ENCODE measurements around the gene UTS2B.
"Not testable (repeated sequence)": the region's sequence is repeated elsewhere in the genome, so short reads cannot be mapped to it uniquely, and the experiment has no call there.

UTS2B gene

GRCh38 chr3:191275751-191276150 is 54.6 kb downstream of the UTS2B start:
- Histone ChIP-seq H3K27ac (ENCODE audit: low read depth, low read length) (no peak overlapping the region), H3K27me3 (ENCODE audit: control insufficient read depth, insufficient read depth, low read length) (no peaks in the 10 kb centered on the region), H3K36me3 (ENCODE audit: control insufficient read depth, insufficient read depth, low read length) (no peaks in the 10 kb centered on the region), H3K9me3 (ENCODE audit: control insufficient read depth, insufficient read depth, low read length) (no peaks in the 10 kb centered on the region), H3K4me1 (ENCODE audit: control insufficient read depth, insufficient read depth, low read length) (no peaks in the 10 kb centered on the region), H3K9ac (ENCODE audit: low read depth, low read length) (no peak overlapping the region), H3K4me3 (ENCODE audit: low read depth, low read length) (no peak overlapping the region)

DNA sequence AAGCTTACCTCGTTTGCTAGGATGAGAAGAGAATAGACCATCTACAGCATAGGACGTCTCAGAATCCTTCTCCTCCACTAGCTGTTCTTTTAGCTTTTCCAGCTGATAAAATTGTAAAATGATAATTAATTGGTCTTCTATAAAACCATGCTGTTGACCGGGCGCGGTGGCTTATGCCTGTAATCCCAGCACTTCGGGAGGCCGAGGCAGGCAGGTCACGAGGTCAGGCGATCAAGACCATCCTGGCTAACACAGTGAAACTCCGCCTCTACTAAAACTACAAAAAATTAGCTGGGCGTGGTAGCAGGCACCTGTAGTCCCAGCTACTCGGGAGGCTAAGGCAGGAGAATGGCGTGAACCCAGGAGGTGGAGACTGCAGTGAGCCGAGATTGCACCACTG is 55.1 kb downstream of the UTS2B start:
- H3K9me3 ChIP-seq (ENCODE audit: control insufficient read depth, insufficient read depth, low read length); H3K27me3 ChIP-seq (ENCODE audit: control insufficient read depth, insufficient read depth, low read length); H3K27ac ChIP-seq (ENCODE audit: low read depth, low read length); H3K4me1 ChIP-seq (ENCODE audit: control insufficient read depth, insufficient read depth, low read length); H3K36me3 ChIP-seq (ENCODE audit: control insufficient read depth, insufficient read depth, low read length); H3K9ac ChIP-seq (ENCODE audit: low read depth, low read length); H3K4me3 ChIP-seq (ENCODE audit: low read depth, low read length): not testable (repeated sequence)

DNA sequence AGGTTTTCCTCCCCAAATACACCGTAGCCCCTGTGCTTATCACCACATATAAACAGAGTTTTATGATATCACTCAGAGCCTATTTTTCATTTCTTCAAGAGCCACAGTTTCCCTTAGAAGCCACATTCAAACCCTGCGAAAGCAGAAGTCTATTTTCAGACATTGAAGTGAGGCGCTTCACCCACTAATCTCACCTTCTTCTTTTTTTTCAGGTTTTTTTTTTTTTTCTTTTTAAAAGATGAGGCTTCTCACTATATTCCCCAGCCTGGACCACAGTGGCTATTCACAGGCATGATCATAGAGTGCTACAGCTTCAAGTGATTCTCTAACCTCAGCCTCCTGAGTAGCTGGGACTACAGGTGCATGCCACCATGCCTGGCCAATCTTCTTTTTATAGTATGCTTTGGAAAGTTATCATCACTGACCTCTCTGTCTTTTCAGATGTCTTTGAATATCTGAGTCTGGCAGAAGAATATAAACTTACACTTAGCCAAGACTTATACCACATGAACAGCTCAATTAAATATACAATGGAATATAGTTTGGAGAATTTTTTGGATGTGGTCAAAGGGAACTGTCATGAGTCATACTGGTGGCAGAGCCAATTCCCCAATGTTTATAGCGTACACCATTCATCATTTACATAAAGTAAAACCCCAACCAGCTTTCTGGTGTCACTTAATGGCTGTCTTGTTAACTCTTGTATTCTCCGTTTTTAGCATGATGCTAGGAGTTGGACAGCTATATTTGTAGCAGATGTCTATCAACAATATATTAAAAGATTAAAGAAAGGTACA is 60.8 kb downstream of the UTS2B start:
- no peak overlapping the region for H3K27ac ChIP-seq (ENCODE audit: low read depth, low read length)
- no peak overlapping the region for H3K9ac ChIP-seq (ENCODE audit: low read depth, low read length)
- no peak overlapping the region for H3K4me3 ChIP-seq (ENCODE audit: low read depth, low read length)
- H3K27me3 ChIP-seq (ENCODE audit: control insufficient read depth, insufficient read depth, low read length) = no peaks in the 10 kb centered on the region
- H3K36me3 ChIP-seq (ENCODE audit: control insufficient read depth, insufficient read depth, low read length) = no peaks in the 10 kb centered on the region
- H3K9me3 ChIP-seq (ENCODE audit: control insufficient read depth, insufficient read depth, low read length) = no peaks in the 10 kb centered on the region
- H3K4me1 ChIP-seq (ENCODE audit: control insufficient read depth, insufficient read depth, low read length) = no peaks in the 10 kb centered on the region

- Histone ChIP-seq H3K27me3 (ENCODE audit: control insufficient read depth, insufficient read depth, low read length) (no peaks in the 10 kb centered on the region), H3K36me3 (ENCODE audit: control insufficient read depth, insufficient read depth, low read length) (no peaks in the 10 kb centered on the region), H3K27ac (ENCODE audit: low read depth, low read length) (no peak overlapping the region), H3K9ac (ENCODE audit: low read depth, low read length) (no peak overlapping the region), H3K9me3 (ENCODE audit: control insufficient read depth, insufficient read depth, low read length) (no peaks in the 10 kb centered on the region), H3K4me1 (ENCODE audit: control insufficient read depth, insufficient read depth, low read length) (no peaks in the 10 kb centered on the region), H3K4me3 (ENCODE audit: low read depth, low read length) (no peak overlapping the region)
Observed at GRCh38 chr3:191268737-191269136, 61.6 kb downstream of the UTS2B start.

DNA sequence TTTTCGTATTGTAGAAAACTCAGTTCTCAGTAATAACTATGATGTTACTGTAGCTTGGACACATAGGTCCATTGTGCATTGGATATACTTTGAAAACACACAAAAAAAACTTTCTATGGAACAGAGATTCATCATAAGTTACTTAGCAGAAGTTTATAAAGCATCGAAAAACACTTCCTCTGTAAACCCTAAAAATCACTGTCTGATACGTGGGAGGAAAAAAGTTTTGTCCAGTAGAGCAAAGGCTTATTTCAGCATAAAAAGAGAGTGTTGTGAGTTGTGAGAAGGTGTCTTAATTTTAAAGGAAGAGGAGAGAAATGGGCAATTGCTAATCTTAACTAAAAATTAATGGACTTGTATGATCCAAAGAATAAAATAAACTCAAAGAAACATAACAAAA is 66.5 kb downstream of the UTS2B start:
- Histone ChIP-seq H3K9ac (ENCODE audit: low read depth, low read length) (no peak overlapping the region), H3K36me3 (ENCODE audit: control insufficient read depth, insufficient read depth, low read length) (no peaks in the 10 kb centered on the region), H3K4me1 (ENCODE audit: control insufficient read depth, insufficient read depth, low read length) (peaks cover 18% of the 10 kb centered on the region), H3K9me3 (ENCODE audit: control insufficient read depth, insufficient read depth, low read length) (no peaks in the 10 kb centered on the region), H3K4me3 (ENCODE audit: low read depth, low read length) (no peak overlapping the region), H3K27ac (ENCODE audit: low read depth, low read length) (no peak overlapping the region), H3K27me3 (ENCODE audit: control insufficient read depth, insufficient read depth, low read length) (no peaks in the 10 kb centered on the region)

- Histone ChIP-seq H3K4me3 (ENCODE audit: low read depth, low read length) (no peak overlapping the region), H3K27ac (ENCODE audit: low read depth, low read length) (no peak overlapping the region), H3K9ac (ENCODE audit: low read depth, low read length) (no peak overlapping the region), H3K27me3 (ENCODE audit: control insufficient read depth, insufficient read depth, low read length) (no peaks in the 10 kb centered on the region), H3K9me3 (ENCODE audit: control insufficient read depth, insufficient read depth, low read length) (no peaks in the 10 kb centered on the region), H3K36me3 (ENCODE audit: control insufficient read depth, insufficient read depth, low read length) (no peaks in the 10 kb centered on the region), H3K4me1 (ENCODE audit: control insufficient read depth, insufficient read depth, low read length) (peaks cover 23% of the 10 kb centered on the region)
Observed at GRCh38 chr3:191263365-191263764, 67.0 kb downstream of the UTS2B start.

DNA sequence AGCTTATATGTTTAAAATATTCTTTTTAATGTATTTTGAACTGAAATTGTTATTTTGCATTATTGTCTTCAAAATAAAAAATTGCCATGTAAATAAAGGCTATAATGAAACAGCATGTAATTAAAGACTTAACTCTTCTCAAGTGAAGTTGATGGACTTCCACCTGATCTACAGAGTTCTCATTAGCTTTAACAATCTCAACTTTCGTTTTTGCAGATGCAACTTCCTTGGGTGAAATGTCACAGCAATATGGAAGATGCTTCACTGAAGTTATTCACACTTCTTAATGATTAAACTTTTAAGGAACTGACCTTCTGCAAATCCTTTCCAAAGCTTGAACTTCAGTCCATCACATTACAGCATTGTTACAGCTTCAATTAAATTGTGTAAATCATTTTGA is 67.7 kb downstream of the UTS2B start:
- H3K27ac ChIP-seq (ENCODE audit: low read depth, low read length) = no peak overlapping the region
- no peaks in the 10 kb centered on the region for H3K27me3 ChIP-seq (ENCODE audit: control insufficient read depth, insufficient read depth, low read length)
- H3K4me1 ChIP-seq (ENCODE audit: control insufficient read depth, insufficient read depth, low read length) = peaks cover 30% of the 10 kb centered on the region
- H3K9me3 ChIP-seq (ENCODE audit: control insufficient read depth, insufficient read depth, low read length) = no peaks in the 10 kb centered on the region
- H3K9ac ChIP-seq (ENCODE audit: low read depth, low read length) = no peak overlapping the region
- no peak overlapping the region for H3K4me3 ChIP-seq (ENCODE audit: low read depth, low read length)
- H3K36me3 ChIP-seq (ENCODE audit: control insufficient read depth, insufficient read depth, low read length) = no peaks in the 10 kb centered on the region

DNA sequence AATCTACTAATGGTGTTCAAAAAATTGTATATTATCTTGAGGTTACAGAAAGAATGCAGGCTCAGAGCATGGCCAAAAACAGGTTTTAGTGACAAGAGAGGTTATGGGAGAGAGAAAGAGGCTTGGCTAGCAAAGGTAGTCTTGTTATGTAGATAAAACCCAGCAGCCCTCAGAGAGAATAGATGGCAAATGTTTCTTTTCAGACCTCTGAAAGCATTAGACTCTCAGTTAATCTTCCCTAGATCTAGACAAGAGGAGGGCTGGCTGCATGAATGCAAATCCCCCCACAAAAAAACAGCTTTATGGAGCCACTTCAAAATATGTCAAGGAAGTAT is 69.1 kb downstream of the UTS2B start:
- Histone ChIP-seq H3K36me3 (ENCODE audit: control insufficient read depth, insufficient read depth, low read length) (no peaks in the 10 kb centered on the region), H3K27ac (ENCODE audit: low read depth, low read length) (peak overlapping the region; percentile 75), H3K4me3 (ENCODE audit: low read depth, low read length) (no peak overlapping the region), H3K27me3 (ENCODE audit: control insufficient read depth, insufficient read depth, low read length) (no peaks in the 10 kb centered on the region), H3K4me1 (ENCODE audit: control insufficient read depth, insufficient read depth, low read length) (peaks cover 41% of the 10 kb centered on the region), H3K9me3 (ENCODE audit: control insufficient read depth, insufficient read depth, low read length) (no peaks in the 10 kb centered on the region), H3K9ac (ENCODE audit: low read depth, low read length) (no peak overlapping the region)

DNA sequence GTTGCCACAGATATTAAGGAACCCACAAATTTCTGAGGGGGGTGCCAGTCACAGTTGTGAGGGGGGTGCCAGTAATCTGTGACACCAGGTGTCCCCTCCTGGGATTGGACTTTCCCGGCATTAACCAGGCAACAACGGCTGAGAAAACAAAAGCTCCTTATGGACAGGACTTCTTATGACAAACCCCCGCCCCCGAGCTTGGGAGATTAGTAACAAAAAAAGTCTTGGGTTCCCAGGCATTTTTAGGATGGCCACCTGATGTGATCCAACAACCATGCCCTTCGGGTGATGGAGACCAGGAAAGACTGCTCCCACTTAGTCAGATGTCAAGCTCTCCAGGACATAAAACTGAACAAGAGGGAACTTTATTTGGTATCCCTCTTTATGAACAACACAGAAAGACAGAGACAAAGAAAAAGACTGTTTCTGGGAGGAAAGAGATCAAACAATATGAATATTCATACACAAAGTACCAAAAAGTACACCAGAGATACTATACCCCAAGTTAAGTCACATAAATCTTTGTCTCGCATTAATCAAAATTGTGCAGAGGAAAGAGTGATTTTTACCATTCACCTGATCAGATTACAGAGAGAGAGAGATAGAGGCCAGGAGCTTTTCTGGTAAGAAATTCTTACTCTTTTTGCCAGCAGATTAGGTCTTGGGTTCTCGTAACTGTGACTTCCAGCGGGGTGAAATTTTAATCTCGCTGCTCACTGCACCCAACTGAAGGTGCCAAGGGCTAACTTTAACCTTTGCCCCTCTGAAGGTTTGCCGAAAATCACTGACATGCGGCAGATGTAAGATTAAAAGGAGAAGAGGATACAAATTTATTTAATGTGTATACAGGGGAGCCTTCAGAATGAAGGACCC is 69.7 kb downstream of the UTS2B start:
- no peaks in the 10 kb centered on the region for H3K9me3 ChIP-seq (ENCODE audit: control insufficient read depth, insufficient read depth, low read length)
- H3K9ac ChIP-seq (ENCODE audit: low read depth, low read length) = no peak overlapping the region
- no peaks in the 10 kb centered on the region for H3K36me3 ChIP-seq (ENCODE audit: control insufficient read depth, insufficient read depth, low read length)
- H3K27ac ChIP-seq (ENCODE audit: low read depth, low read length) = peak overlapping the region; percentile 75
- H3K4me3 ChIP-seq (ENCODE audit: low read depth, low read length) = no peak overlapping the region
- H3K27me3 ChIP-seq (ENCODE audit: control insufficient read depth, insufficient read depth, low read length) = no peaks in the 10 kb centered on the region
- H3K4me1 ChIP-seq (ENCODE audit: control insufficient read depth, insufficient read depth, low read length) = peaks cover 42% of the 10 kb centered on the region

- Histone ChIP-seq H3K27ac (ENCODE audit: low read depth, low read length) (no peak overlapping the region), H3K4me3 (ENCODE audit: low read depth, low read length) (no peak overlapping the region), H3K27me3 (ENCODE audit: control insufficient read depth, insufficient read depth, low read length) (no peaks in the 10 kb centered on the region), H3K9ac (ENCODE audit: low read depth, low read length) (no peak overlapping the region), H3K4me1 (ENCODE audit: control insufficient read depth, insufficient read depth, low read length) (peaks cover 54% of the 10 kb centered on the region), H3K9me3 (ENCODE audit: control insufficient read depth, insufficient read depth, low read length) (no peaks in the 10 kb centered on the region), H3K36me3 (ENCODE audit: control insufficient read depth, insufficient read depth, low read length) (no peaks in the 10 kb centered on the region)
Observed at GRCh38 chr3:191259486-191259885, 70.8 kb downstream of the UTS2B start.

- no peak overlapping the region for H3K4me3 ChIP-seq (ENCODE audit: low read depth, low read length)
- no peaks in the 10 kb centered on the region for H3K36me3 ChIP-seq (ENCODE audit: control insufficient read depth, insufficient read depth, low read length)
- peaks cover 75% of the 10 kb centered on the region for H3K4me1 ChIP-seq (ENCODE audit: control insufficient read depth, insufficient read depth, low read length)
- H3K27me3 ChIP-seq (ENCODE audit: control insufficient read depth, insufficient read depth, low read length) = no peaks in the 10 kb centered on the region
- H3K9me3 ChIP-seq (ENCODE audit: control insufficient read depth, insufficient read depth, low read length) = no peaks in the 10 kb centered on the region
- no peak overlapping the region for H3K27ac ChIP-seq (ENCODE audit: low read depth, low read length)
- no peak overlapping the region for H3K9ac ChIP-seq (ENCODE audit: low read depth, low read length)
Observed at GRCh38 chr3:191257286-191257685, 73.0 kb downstream of the UTS2B start.

Measured in HUES48 (cell line).